Stimulated activated CD4-positive, alpha-beta T cell treated with anti-CD3 and anti-CD28 coated beads, Interleukin-4, amount 100 ng/mL, for 1 hour (primary cell): ENCODE results near the gene TMEM42.
A peak's percentile ranks its signal among the peaks of the same experiment; 100 is the strongest.
"Not testable (repeated sequence)": the region's sequence is repeated elsewhere in the genome, so short reads cannot be mapped to it uniquely, and the experiment has no call there.

Source experiments
- DNase-seq: peaks from one replicate; pipeline ENCODE4 v3.0.0-alpha.2; 2020

TMEM42 gene

DNA sequence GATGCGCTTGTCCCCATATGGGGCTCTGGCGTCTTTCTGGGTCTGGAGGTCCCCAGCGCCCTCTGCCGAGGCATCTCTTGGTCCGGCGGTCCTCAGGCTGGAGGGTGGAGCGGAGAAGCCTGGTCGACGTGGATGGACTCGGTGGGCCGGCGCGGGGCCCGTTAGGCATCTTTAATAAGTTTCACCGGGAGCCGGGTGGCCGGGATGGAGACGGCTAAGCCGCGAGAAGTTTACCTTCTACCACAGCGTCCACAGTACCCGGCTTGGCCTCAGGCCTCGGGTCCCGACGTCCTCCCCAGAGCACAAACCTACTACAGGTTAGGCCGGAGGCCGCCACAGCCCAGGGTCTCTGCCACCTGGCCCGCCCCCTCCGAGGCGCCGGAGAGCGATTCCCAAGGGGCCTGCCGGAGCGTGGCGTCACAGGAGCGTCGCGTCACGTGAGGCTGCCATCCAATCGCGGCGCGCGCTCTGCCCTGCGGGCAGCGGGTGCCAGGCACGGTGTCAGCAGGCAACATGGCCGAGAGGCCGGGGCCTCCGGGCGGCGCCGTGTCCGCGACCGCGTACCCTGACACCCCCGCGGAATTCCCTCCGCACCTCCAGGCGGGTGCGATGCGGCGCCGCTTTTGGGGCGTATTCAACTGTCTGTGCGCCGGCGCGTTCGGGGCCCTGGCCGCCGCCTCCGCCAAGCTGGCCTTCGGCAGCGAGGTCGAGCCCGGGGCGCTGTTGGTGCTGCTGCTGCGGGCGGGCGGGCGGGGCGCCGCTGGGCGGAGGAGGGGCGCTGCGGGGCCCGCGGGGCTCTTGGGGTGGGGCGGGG lies at the start of gene TMEM42:
TMEM42 (plus strand) TSS at position 501 of the 814 bp plus-strand sequence; CDS start at position 514, 13 bp downstream.
- peak; percentile 89 for DNase-seq

DNA sequence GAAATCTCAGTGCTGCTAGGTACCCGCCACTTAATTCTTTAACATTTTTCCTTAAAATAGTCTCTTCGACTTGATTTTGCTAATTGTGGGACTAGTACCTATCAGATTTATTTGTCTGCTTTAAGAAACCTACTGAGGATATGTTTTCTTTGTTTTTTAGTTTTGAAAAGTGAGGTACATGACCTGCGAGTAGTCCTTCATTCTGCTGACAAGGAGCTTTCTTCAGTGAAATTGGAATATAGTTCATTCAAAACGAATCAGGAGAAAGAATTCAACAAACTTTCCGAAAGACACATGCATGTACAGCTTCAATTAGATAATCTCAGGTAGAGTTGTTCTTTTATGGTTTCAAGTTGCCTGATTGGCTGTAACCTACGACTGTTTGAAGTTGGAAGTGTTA lies 47.0 kb upstream of the TMEM42 start:
- no peak for DNase-seq

DNA sequence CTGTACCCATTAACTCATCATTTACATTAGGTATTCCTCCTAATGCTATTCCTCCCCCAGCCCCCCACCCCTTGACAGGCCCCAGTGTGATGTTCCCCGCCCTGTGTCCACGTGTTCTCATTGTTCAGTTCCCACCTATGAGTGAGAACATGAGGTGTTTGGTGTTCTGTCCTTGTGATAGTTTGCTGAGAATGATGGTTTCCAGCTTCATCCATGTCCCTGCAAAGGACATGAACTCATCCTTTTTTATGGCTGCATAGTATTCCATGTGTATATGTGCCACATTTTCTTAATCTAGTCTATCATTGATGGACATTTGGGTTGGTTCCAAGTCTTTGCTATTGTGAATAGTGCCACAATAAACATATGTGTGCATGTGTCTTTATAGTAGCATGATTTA lies 45.4 kb upstream of the TMEM42 start:
- not testable (repeated sequence) for DNase-seq

DNA sequence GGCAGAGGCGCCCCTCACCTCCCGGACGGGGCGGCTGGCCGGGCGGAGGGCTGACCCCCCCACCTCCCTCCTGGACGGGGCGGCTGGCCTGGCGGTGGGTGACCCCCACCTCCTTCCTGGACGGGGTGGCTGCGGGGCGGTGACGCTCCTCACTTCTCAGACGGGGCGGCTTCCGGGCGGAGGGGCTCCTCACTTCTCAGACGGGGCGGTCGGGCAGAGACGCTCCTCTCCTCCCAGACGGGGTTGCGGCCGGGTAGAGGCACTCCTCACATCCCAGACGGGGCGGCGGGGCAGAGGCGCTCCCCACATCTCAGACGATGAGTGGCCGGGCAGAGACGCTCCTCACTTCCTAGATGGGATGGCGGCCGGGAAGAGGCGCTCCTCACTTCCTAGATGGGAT lies 40.5 kb upstream of the TMEM42 start:
- not testable (repeated sequence) for DNase-seq

DNA sequence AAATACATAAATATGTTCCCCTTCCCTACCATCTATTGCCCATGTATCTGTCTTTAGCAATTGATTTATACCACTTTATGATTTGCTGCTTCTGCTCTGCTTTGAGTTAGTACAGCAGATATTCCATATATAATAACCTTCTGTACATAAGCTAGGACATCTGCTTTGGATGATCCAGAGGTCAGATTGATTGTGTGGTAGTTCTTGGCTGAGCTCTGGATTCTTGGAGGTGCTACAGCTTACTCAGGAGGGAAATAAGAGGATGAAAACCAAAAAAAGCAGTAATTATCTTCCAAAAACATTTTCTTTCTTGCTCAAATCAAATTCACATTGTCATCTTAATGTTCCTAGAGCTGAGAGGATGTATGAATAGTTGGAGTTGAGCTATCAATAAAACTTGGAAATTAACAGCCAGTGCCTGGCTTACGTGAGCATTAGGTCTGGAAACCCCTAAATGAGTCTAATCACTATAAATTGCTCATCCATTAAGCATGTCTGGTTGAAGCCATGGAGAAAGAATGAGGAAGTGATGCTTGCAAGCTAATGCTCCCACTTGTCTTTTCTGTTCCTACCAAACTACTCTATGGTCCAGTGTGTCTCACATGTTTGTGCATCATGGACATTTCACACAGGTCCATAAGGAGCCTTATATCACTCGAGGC lies 36.3 kb upstream of the TMEM42 start:
- no peak for DNase-seq

DNA sequence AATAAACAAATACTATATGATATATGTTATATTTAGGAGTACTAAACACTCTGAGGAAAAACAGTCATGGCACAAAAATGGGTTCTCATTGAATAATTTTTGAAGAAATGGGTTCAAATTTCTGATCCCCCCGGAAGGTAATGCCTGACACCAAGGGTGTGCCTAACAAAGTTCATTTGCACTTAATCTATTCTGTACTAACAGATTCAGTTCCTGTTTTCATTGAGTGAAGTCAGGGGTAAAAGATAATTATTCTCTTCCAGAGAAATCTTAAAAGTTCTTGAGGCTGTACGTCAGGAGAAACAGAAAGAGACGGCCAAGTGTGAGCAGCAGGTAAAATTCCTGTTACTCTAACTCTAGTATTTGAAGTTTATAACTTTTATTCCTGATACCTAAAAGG lies 34.5 kb upstream of the TMEM42 start:
- no peak for DNase-seq

DNA sequence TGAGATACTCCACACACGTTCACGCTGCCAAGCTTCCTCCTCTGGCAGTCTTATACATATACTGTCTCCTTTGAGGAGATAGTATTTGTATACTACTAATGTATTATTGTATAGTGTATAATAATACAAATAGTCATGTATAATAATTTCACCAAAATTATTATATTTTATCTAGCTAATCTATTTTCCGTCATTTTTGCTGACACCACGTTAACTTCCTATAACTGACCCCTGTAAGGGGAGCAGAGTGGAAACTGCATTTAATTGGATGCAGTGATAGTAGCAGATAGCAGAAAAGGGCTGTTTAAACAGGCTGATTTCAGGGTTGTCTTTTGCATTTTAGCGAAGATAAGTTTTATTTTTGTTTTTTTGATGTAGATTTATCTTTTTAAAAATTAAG lies 30.5 kb upstream of the TMEM42 start:
- no peak for DNase-seq

DNA sequence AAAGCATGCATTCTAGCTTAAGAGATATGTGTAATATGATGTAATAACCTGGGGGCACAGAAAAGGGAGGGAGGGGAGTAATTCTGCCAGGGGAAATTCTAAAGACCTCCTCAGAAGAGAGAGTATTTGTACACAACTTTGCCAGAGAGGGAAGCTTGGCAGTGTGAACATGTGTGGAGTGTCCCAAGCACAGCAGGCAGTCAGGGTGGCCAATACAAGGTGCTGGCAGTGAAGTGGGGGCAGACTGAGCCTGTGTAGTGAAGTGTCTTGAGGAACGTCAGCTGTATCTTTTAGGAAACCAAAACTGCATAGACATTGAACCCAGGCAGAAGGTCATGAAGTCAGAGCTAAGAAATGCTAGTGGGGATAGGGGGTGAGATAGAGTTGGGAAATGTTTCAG lies 29.7 kb upstream of the TMEM42 start:
- DNase-seq: no peak

DNA sequence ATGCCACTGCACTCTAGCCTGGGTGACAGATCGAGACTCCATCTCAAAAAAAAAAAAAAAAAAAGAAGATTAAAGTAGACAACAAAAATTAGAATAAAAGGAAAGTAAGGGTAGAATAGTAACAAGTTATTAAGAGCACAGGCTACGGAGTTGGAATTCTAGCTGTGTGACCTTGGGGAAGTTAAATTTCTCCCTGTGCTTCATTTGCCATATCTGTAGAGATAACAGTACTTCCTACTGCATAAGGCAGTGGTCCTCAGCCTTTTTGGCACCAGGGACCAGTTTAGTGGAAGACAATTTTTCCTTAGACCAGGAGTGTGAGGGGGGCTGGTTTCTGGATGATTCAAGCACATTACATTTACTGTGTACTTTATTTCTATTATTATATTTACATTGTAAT lies 28.7 kb upstream of the TMEM42 start:
- no peak for DNase-seq

DNA sequence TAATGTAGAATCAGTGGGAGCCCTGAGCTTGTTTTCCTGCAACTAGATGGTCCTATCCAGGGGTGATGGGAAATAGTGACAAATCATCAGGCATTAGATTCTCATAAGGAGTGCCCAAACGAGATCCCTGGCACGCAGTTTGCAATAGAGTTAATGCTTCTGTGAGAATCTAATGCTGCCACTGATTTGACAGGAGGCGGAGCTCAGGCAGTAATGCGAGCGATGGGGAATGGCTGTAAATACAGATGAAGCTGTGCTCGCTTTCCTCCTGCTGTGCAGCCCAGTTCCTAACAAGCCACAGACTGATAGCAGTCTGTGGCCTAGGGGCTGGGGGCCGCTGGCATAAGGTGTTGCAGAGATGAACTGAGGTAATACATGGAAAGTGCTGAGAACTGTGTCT lies 28.3 kb upstream of the TMEM42 start:
- no peak for DNase-seq

DNA sequence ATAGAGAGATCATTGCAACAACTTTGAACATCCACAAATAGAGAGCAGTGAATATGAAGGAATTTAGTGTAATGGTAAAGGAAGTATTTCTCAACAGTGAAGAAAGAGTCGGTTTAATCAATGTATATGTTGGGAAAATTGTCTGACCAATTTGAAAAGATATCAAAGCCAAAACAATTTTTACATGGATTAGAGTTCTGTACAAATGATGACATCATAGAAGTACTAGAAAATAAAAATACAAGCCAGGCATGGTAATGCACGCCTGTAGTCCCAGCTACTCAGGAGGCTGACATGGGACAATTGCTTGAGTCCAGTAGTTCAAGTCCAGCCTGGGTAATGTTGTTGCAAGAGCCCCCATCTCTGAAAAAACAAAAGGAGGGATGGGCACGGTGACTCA lies 26.0 kb upstream of the TMEM42 start:
- DNase-seq: no peak

DNA sequence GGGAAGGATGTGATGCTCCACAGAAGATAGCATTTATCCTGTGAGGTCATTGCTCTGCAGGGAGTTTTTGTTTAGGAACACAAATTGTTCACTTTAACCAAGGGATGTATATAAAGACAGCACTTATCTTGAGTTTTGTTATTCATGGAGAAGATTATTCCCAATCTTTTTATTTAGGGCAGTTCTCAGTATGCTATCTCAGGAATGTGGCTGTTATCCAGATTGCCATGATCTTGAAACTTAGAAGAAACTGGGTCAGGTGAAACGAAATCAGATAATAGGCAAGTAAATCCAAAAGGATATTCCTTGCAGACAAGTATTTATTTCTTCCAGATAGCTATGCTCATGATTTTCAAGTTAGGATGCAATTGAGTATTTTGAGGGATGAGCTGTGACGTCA lies 19.3 kb upstream of the TMEM42 start:
- no peak for DNase-seq

DNA sequence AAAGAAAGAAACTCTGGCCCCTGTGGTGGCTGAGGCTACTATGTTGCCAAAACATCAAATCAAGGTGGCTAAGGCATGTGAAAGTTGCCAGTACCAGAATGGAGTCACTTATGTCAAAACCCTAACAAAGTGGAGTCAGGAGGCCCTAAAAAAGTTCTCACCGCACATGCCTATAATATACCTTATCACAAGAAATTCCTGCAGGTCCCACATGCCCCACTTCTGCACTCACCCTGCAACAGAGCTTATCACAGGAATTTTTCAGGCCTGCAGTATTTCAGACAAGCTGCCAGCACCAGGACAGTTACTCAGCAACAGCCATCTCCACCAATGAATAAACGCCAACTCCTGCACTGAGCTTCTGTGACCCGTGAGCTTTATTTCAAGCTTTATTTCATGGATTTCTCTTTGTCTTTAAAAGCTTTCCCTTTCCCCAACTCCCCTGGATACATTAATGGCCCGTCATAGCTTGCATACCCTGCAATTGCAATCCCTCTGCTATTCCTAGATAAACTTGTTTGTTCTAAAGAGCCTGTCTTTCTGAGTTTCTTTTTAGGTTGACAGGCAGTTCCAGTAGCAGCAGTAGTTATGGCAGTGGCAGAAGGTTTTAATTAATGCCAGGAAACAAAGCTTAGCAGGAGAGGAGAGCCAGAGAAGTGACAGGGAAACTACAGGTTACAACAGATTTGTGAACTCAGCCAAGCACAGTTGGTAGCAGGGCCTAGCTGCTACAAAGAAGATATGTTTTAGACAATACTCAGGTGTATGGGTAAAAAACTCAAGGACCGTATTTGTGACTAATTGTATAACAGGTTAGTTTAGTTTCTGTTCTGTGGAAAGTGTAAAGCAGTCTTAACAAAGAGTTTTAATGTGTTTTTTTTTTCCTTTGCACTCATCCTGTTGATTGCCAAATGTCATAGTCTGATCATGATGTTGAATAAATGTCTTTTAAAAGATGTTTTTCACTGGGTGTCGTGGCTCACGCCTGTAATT lies 15.9 kb upstream of the TMEM42 start:
- no peak for DNase-seq

DNA sequence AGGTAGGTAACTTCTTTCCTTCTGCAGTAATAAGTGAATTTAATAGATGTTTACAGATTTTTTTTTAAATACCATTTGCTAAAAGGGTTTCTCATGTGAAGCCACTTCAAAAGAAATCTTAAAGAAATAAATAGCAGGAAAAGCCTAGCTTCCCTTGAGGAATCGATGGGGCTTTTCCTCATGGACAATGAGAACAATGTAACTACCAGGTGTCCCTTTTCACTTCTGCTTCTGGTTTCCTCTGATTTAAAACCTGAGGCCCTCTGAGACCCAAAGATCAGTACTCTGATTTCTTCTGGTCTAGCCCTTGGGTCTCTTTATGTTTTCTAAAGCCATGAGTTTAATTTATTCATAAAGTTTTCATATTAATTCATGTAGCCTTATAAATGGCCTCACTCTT lies 13.1 kb upstream of the TMEM42 start:
- no peak for DNase-seq

DNA sequence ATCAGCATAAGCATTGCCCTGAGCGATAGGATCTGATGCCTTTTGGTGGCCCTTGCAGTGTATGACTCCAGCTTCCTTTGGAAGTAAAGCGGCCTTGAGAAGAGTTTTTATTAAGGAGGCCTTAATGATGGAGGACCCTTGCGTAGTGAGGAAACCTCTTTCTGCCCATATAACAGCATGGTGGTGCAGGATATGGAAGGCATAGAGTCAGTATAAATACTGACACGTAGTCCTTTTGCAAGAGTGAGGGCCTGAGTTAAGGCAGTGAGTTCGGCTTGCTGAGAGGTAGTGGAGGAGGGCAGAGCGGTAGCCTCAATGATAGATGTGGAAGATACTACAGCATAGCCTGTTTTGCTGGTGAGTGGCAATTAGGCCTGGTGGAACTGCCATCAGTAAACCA lies 5.0 kb upstream of the TMEM42 start:
- not testable (repeated sequence) for DNase-seq

DNA sequence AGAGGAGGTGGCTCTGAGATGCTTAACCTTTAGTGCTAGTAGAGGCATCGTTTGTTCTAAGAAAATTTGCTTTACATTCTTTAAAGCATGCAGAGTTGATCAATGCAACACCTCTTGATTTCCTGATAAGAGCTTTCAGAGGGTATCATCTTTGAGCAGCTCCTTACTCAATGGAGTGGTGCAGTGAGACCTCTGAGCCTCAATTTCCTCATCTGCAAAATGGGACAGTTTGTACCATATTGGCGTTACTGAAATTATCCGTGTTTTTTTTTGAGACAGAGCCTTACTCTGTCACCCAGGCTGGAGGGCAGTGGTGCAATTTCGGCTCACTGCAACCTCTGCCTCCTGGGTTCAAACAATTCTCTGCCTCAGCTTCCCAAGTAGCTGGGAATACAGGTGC lies 1.6 kb upstream of the TMEM42 start:
- no peak for DNase-seq

DNA sequence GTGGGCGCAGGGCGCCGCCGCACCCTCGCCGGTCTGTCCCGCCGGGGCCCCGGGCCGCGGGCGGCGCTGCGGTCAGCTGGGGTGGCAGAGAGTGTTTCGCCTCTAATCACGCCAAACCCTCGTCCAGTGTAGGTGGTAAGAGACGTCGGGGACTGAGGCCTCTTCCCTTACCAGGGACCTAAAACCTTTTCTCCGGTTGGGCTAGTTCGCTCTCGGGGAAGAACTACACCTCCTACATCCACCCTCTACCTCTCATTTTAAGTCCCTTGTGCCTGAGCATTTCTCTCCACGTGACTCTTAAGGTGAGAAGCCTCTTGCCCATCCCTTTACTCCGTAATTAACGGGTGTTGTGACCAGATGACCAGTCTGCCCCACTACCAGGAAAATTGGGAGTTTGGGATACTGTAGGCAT lies 520 bp downstream of the TMEM42 start:
- no peak for DNase-seq

DNA sequence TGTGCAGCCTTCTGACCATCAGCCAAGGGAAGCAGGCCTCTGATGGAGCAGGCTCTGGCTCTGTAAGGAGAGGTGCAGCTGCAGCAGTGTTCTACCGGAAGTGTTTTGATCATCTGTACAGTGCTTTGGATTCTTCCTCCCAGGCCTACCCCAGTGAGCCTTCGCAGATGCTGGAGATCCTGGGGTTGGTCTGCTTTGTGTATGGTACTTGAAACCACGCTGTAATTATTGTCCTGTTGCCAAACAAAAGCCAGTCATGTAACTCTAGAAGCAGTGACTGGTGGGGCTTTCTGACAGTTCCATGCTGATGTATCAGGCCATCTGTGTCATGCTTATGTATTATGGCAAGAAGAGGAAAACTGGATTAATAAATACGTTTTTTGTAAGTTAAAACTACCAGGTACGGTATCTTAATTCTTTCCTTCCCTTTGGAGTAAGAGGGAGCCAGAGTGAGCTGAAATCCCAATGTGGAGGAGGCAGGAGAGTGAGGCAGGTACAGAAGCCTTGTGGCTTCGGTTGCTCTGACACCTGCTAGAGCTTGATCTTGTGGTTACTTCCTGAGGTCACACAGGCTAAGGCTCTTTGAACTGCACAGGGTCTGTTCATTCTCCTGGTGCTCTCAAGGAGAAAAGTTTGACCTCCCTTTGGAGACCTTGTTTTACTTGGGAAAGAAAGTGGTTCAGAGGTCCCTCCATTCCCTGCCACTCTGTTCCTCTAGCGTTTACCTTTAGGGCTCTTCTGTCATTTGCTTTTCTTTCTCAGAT lies 3.7 kb downstream of the TMEM42 start:
- DNase-seq: no peak

DNA sequence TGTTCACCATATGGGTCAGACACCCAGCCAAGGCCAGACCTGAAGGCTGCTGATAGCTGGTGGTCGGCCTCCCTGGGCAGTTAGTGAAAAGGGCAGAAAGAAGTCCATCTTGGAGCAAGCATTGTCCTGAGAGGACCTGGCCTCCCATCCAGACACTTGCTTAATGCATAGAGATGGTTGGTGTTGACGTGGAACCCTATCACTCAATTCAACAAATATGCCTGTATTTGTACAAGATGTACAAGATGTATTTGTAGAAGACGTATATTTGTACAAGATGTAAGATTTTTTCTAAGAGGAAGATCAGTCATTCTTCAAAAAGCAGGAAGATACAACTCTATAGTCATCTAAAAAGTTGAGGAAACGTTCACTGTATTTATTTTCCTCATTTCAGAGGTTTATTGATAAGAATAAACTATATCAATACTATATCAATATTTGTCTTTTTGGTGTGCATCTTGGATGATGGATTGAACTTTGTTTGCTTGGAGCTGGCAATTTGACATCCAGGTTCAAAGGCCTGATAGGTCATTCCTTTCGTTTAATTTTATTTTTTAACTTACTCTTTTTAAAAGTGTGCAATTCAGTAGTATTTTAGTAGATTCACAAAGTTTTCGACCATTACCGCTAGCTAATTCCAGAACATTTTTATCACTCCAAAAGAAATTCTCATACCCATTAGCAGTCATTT lies 5.9 kb downstream of the TMEM42 start:
- DNase-seq: no peak

DNA sequence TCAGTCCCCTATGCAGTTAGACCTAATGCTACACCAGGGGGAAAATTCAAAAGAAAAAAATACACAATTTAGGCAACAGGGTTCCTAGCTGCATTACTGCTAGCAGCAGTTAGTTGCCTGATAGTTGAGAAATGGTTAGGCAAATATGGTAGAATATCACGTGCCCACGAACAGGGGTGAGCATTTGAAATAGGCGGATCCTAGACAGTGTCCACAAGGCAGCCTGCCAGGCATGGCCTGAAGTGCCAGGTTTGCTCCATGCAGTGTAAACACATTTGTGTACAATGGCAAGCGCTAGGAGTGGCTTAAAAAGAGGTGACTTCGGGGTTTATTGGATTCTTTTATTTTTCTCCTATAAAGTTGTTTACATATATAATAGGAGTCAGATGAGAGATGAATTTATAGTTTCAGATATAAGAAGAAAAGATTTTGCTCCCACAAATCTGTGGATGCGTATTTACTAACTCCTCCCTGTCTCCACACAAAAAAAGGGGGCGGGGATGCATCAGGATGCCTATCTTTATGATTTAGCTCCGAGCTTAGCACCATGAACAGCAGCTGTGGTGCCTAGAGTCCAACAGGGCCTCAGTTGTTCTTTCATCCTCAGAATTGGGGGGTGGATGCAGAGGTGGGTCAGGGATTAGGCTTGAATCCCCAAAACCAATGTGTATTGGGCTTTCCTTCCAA lies 8.8 kb downstream of the TMEM42 start:
- no peak for DNase-seq

DNA sequence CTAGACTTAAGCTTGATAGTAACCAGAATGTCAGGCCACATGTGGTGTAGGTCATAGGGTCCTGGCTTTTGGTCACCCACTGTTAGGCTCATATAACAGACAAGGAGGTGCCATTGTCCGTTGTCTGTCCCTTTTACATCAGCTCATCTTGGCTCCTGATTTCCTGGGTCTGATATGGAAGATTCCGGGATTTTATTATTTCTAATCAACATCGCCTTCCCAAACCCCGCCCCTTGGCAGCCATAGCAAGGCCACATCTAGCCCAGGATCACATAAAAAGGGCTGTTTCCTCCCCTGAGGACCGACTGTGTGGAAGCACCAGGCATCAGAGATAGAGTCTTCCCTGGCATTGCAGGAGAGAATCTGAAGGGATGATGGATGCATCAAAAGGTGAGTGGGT lies 12.6 kb downstream of the TMEM42 start, which contains the start of gene TGM4:
TGM4 (plus strand) TSS at position 301 of the 400 bp plus-strand sequence; CDS start at position 372, 71 bp downstream.
- DNase-seq: no peak
